ENCODE results near the gene ZNF672. TPM values are rescaled to one million over a fixed set of nuclear protein-coding genes. Genes with fewer than 3 reads are reported as not detected.

The ZNF672 gene
- polyA plus RNA-seq, 1 donor (not counting 4 experiments of a cell fraction or from before 2014, with no cell fraction given) = 12.6 TPM

GRCh38 chr1:248813546-248813945 is 24.5 kb upstream of the ZNF672 start:
- no peaks in the 10 kb centered on the region for H3K27me3 ChIP-seq (ENCODE audit: control insufficient read depth, extremely low read depth, insufficient read depth, low read length)
- no peak for TF ChIP-seq CTCF (optimal IDR thresholded peaks at IDR 0.05 in 1 of 3, IDR thresholded peaks at IDR 0.05 in 1 of 3, conservative IDR thresholded peaks at IDR 0.05 in 1 of 3; ENCODE audit: extremely low read depth in 1 of 3, insufficient read depth in 2 of 3, low read length in 3 of 3)
- TF ChIP-seq EZH2 (IDR thresholded peaks at IDR 0.05; ENCODE audit: low read length) = no peak
- no peak overlapping the region for H3K4me2 ChIP-seq (ENCODE audit: control insufficient read depth, extremely low read depth, insufficient read depth, low read depth, low read length)
- peaks cover 4% of the 10 kb centered on the region for H3K79me2 ChIP-seq (ENCODE audit: control insufficient read depth, insufficient read depth, low read length)
- FAIRE-seq (no peak), DNase-seq (ENCODE audit: low read depth, low spot score) (no peak)
- H3K27ac ChIP-seq (ENCODE audit: control insufficient read depth, insufficient read depth, low read length) = no peak overlapping the region
- peaks cover 12% of the 10 kb centered on the region for H3K4me1 ChIP-seq (ENCODE audit: control insufficient read depth, extremely low read depth, insufficient read depth, low read length)
- no peak overlapping the region for H3K9ac ChIP-seq (ENCODE audit: control insufficient read depth, extremely low read depth, insufficient read depth, low read length)
- H4K20me1 ChIP-seq (ENCODE audit: control insufficient read depth, extremely low read depth, insufficient read depth, low read length) = no peaks in the 10 kb centered on the region
- dilution Hi-C loops (cut with MboI; ENCODE audit: extremely low pct_ligation_motif_present, low sequenced_read_pairs) = no loop called here
- no peaks in the 10 kb centered on the region for H3K9me3 ChIP-seq (ENCODE audit: control insufficient read depth, low read depth, low read length)
- no peak overlapping the region for H2AFZ ChIP-seq (ENCODE audit: control insufficient read depth, low read length)
- peaks cover 22 to 35% of the 10 kb centered on the region in 2 experiments for H3K36me3 ChIP-seq (ENCODE audit: control insufficient read depth in 2 of 2, extremely low read depth in 1 of 2, insufficient read depth in 2 of 2, low read length in 2 of 2)
- no peaks in the 10 kb centered on the region for H3K9me1 ChIP-seq (ENCODE audit: control insufficient read depth, extremely low read depth, insufficient read depth, low read length)
- H3K4me3 ChIP-seq (ENCODE audit: control insufficient read depth in 2 of 3, extremely low read depth in 1 of 3, insufficient read depth in 2 of 3, low read depth in 1 of 3, low read length in 3 of 3) = no peak overlapping the region

- FAIRE-seq (no peak), DNase-seq (ENCODE audit: low read depth, low spot score) (no peak)
- TF ChIP-seq EZH2 (IDR thresholded peaks at IDR 0.05; ENCODE audit: low read length) (no peak), CTCF (optimal IDR thresholded peaks at IDR 0.05 in 1 of 3, IDR thresholded peaks at IDR 0.05 in 1 of 3, conservative IDR thresholded peaks at IDR 0.05 in 1 of 3; ENCODE audit: extremely low read depth in 1 of 3, insufficient read depth in 2 of 3, low read length in 3 of 3) (no peak)
- no peaks in the 10 kb centered on the region for H3K9me1 ChIP-seq (ENCODE audit: control insufficient read depth, extremely low read depth, insufficient read depth, low read length)
- H2AFZ ChIP-seq (ENCODE audit: control insufficient read depth, low read length) = no peak overlapping the region
- H3K27ac ChIP-seq (ENCODE audit: control insufficient read depth, insufficient read depth, low read length) = no peak overlapping the region
- peaks cover 10% of the 10 kb centered on the region for H3K79me2 ChIP-seq (ENCODE audit: control insufficient read depth, insufficient read depth, low read length)
- dilution Hi-C loops (cut with MboI; ENCODE audit: extremely low pct_ligation_motif_present, low sequenced_read_pairs) = no loop called here
- H3K27me3 ChIP-seq (ENCODE audit: control insufficient read depth, extremely low read depth, insufficient read depth, low read length) = no peaks in the 10 kb centered on the region
- H3K9me3 ChIP-seq (ENCODE audit: control insufficient read depth, low read depth, low read length) = no peaks in the 10 kb centered on the region
- peaks cover 12% of the 10 kb centered on the region for H3K4me1 ChIP-seq (ENCODE audit: control insufficient read depth, extremely low read depth, insufficient read depth, low read length)
- H3K4me3 ChIP-seq (ENCODE audit: control insufficient read depth in 2 of 3, extremely low read depth in 1 of 3, insufficient read depth in 2 of 3, low read depth in 1 of 3, low read length in 3 of 3) = no peak overlapping the region
- no peak overlapping the region for H3K4me2 ChIP-seq (ENCODE audit: control insufficient read depth, extremely low read depth, insufficient read depth, low read depth, low read length)
- no peaks in the 10 kb centered on the region for H4K20me1 ChIP-seq (ENCODE audit: control insufficient read depth, extremely low read depth, insufficient read depth, low read length)
- H3K9ac ChIP-seq (ENCODE audit: control insufficient read depth, extremely low read depth, insufficient read depth, low read length) = no peak overlapping the region
- H3K36me3 ChIP-seq (ENCODE audit: control insufficient read depth in 2 of 2, extremely low read depth in 1 of 2, insufficient read depth in 2 of 2, low read length in 2 of 2) = peaks cover 27 to 37% of the 10 kb centered on the region in 2 experiments
Measured at GRCh38 chr1:248814351-248814750, 23.7 kb upstream of the ZNF672 start.
